Tibial nerve (tissue), 4 donors: ENCODE data around the gene ZNF697. TPM values are rescaled to one million over a fixed set of nuclear protein-coding genes. Genes with fewer than 3 reads are reported as not detected.

ENCODE experiments used
- DNase-seq, 2 donors: peaks; one replicate each; pipeline ENCODE4 v3.0.0-alpha.2; 2019; ENCODE audit warnings: low spot score in 2 of 2
- H3K27ac ChIP-seq, 4 donors: fragments of 200-600 bp; sonication (generic) in 3 of 4; one replicate each; pipeline ENCODE4 v1.5.1; 2017 to 2019; ENCODE audit warnings: mild to moderate bottlenecking in 1 of 4
- H3K27me3 ChIP-seq, 2 donors: fragments of 200-600 bp; sonication (generic) in 1 of 2; one replicate each; pipeline versions ENCODE4 v1.5.1 to v1.6.0; 2017 to 2019
- H3K36me3 ChIP-seq, 3 donors: fragments of 200-600 bp; sonication (generic); one replicate each; pipeline ENCODE4 v1.5.1; 2018 to 2019
- H3K4me1 ChIP-seq, 4 donors: fragments of 200-600 bp; sonication (generic) in 3 of 4; one replicate each; pipeline ENCODE4 v1.5.1; 2017 to 2019
- H3K4me3 ChIP-seq, 4 donors: fragments of 200-600 bp; sonication (generic) in 3 of 4; one replicate each; pipeline ENCODE4 v1.5.1; 2017 to 2019; ENCODE audit warnings: mild to moderate bottlenecking in 1 of 4, moderate library complexity in 1 of 4
- H3K9me3 ChIP-seq, 4 donors: fragments of 200-600 bp; sonication (generic) in 3 of 4; one replicate each; pipeline ENCODE4 v1.5.1; 2017 to 2019
- EP300 ChIP-seq, 2 donors: sonication (generic); formaldehyde crosslinking; IDR thresholded peaks; one replicate each; pipeline ENCODE4 v1.6.1; 2017; ENCODE audit warnings: antibody characterized with exemption in 2 of 2, mild to moderate bottlenecking in 1 of 2
- POLR2A ChIP-seq, 2 donors: fragments of 450-650 bp; IDR thresholded peaks; one replicate each; pipeline ENCODE4 v1.6.1; 2017; ENCODE audit warnings: antibody characterized with exemption in 2 of 2, mild to moderate bottlenecking in 2 of 2, moderate library complexity in 2 of 2
- WGBS, 2 donors: methylation state at CpG; one replicate each; pipeline ENCODE4 v1.1.5; 2018; 5-methylcytosine and 5-hydroxymethylcytosine counted together
- total RNA-seq, 4 donors: library from RNA; depleted of rRNA; stranded (reverse); fragments of >200 nt; gene quantifications; one replicate each; pipeline ENCODE4 v1.1.0, GENCODE V29; 2016
- TF ChIP-seq, protein P1 (sequence below), 5 experiments: fragments of 200-600 bp in 3 of 5; fragments of 450-650 bp in 2 of 5; sonication (generic) in 3 of 5; IDR thresholded peaks; one replicate each; pipeline ENCODE4 v1.5.1; 2016 to 2019; ENCODE audit warnings: antibody characterized with exemption in 5 of 5, mild to moderate bottlenecking in 3 of 5, moderate library complexity in 2 of 5

The ZNF697 gene
- total RNA-seq, 4 donors from 2014 or later = 3.3 to 9.0 (median 4.9) TPM

DNA sequence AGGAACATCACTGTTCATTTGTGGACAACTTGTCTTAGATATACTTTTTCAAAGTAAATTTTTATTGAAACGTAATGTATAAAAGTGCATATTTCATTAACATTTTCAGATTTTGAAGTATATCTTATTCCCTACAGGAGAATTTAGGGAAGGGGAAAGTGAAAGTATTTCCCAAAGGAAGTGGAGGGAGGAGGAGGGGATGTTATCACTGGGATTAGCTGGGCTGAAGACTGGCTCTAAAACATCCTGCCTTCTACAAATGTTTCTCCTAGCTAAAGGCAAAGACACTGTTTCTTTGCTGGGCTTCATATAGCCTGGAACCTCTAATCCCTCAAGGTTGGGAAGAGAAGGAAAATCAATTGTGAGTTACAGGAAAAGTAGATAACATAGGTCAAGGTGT lies 7.1 kb upstream of the ZNF697 start:
- Histone ChIP-seq H3K36me3 (no peaks in the 10 kb centered on the region), H3K4me1 (no peaks in the 10 kb centered on the region), H3K27me3 (no peaks in the 10 kb centered on the region), H3K4me3 (no peak overlapping the region), H3K27ac (no peak overlapping the region), H3K9me3 (no peaks in the 10 kb centered on the region)
- WGBS, 2 donors = 79 to 80% methylated on average over 1 of the region's 1 CpG
- TF ChIP-seq EP300 (IDR thresholded peaks at IDR 0.05) (no peak), POLR2A (IDR thresholded peaks at IDR 0.05) (no peak)
- TF ChIP-seq, protein P1, sequence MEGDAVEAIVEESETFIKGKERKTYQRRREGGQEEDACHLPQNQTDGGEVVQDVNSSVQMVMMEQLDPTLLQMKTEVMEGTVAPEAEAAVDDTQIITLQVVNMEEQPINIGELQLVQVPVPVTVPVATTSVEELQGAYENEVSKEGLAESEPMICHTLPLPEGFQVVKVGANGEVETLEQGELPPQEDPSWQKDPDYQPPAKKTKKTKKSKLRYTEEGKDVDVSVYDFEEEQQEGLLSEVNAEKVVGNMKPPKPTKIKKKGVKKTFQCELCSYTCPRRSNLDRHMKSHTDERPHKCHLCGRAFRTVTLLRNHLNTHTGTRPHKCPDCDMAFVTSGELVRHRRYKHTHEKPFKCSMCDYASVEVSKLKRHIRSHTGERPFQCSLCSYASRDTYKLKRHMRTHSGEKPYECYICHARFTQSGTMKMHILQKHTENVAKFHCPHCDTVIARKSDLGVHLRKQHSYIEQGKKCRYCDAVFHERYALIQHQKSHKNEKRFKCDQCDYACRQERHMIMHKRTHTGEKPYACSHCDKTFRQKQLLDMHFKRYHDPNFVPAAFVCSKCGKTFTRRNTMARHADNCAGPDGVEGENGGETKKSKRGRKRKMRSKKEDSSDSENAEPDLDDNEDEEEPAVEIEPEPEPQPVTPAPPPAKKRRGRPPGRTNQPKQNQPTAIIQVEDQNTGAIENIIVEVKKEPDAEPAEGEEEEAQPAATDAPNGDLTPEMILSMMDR (IDR thresholded peaks at IDR 0.05) = no peak
- DNase-seq = no peak

DNA sequence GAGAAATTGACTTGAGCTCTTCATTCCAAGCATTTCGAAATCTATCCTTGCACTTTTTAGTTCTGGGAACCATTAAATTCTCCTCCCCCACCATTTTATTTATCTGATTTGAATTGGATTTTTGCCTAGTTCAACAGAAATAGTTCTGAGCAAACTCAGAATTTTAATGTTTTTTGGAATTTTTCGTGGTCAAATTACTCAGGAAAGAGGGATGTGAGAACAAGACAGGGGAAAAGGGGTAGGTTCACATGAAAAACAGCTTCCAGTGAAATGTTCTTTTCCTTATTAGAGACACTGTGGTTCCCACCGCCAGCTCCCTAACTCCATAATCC lies 5.7 kb upstream of the ZNF697 start:
- WGBS, 2 donors = 45 to 51% methylated on average over 3 of the region's 3 CpGs
- no peak for DNase-seq
- no peaks in the 10 kb centered on the region for H3K36me3 ChIP-seq
- peak overlapping the region in 1 of 4 donors; percentile 45 for H3K27ac ChIP-seq
- no peak overlapping the region for H3K4me3 ChIP-seq
- no peaks in the 10 kb centered on the region for H3K9me3 ChIP-seq
- H3K4me1 ChIP-seq = peaks cover 0 to 2% (median under 1%) of the 10 kb centered on the region in 4 donors
- TF ChIP-seq, protein P1 (IDR thresholded peaks at IDR 0.05) = no peak
- TF ChIP-seq EP300 (IDR thresholded peaks at IDR 0.05) = peak in 1 of 2 donors; percentile 31
- no peaks in the 10 kb centered on the region for H3K27me3 ChIP-seq

DNA sequence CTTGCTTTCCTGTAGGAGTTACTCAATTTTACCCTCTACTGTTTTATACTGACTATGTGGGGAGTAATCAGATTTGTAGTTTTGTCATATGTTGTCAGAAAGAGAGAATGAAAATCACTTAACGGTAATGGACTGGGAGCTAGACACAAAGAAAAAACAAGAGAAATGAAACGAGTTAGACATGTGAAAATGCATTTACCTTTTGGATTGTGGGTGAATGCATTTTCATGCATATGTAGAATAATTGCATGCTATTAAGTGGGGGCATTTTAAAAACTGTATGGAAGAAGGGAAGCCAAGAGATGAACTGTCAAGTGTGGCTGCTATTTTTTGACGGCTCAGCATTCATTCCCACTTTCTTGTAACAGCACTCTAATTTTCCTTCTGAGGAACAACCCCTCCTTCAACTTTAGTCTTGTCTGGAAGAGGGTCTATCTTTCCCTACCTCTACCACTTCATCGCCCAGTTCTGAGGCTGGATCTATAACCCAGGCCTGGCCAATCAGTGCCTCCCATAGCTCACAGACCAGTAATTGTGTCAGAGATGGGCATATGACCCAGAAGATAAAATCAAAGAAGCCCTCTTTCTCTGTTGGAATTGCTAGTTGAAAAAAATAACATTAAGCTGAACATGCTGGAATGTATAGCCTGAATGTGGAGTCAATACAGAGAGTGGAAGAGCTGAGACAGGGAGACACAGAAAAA lies 5.2 kb upstream of the ZNF697 start:
- Histone ChIP-seq H3K4me3 (no peak overlapping the region), H3K4me1 (peaks cover 0 to 5% (median 2%) of the 10 kb centered on the region in 4 donors), H3K36me3 (no peaks in the 10 kb centered on the region), H3K9me3 (no peaks in the 10 kb centered on the region), H3K27me3 (no peaks in the 10 kb centered on the region), H3K27ac (no peak overlapping the region)
- DNase-seq = no peak
- no peak for TF ChIP-seq POLR2A (IDR thresholded peaks at IDR 0.05)
- no peak for TF ChIP-seq EP300 (IDR thresholded peaks at IDR 0.05)
- TF ChIP-seq, protein P1 (IDR thresholded peaks at IDR 0.05) = no peak
- 75 to 78% methylated on average over 4 of the region's 4 CpGs for WGBS, 2 donors

DNA sequence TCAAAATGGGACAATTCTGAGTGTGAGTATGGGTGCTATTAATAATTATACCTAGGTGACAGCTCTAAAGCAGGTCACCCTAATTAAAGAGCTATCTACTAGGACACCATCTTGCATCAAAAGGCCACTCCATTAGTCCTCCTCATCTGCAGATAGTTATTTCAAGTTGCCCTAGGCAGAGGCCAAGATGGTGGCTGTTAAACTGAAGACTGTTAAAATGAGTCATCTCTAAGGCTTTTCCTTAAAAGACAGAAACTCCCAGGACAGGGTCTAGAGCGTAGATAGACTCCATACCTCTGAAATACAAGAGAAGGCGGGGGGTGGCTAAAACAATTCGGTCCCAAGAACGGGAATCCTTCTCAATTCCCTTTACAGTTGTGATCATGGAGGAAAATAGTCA lies 4.5 kb upstream of the ZNF697 start:
- Histone ChIP-seq H3K4me1 (peaks cover 0 to 5% (median 2%) of the 10 kb centered on the region in 4 donors), H3K9me3 (no peaks in the 10 kb centered on the region), H3K27ac (no peak overlapping the region), H3K27me3 (no peaks in the 10 kb centered on the region), H3K36me3 (no peaks in the 10 kb centered on the region), H3K4me3 (no peak overlapping the region)
- 89 to 92% methylated on average over 4 of the region's 4 CpGs for WGBS, 2 donors
- no peak for TF ChIP-seq EP300 (IDR thresholded peaks at IDR 0.05)
- TF ChIP-seq POLR2A (IDR thresholded peaks at IDR 0.05) = no peak
- TF ChIP-seq, protein P1 (IDR thresholded peaks at IDR 0.05) = no peak
- DNase-seq = no peak

DNA sequence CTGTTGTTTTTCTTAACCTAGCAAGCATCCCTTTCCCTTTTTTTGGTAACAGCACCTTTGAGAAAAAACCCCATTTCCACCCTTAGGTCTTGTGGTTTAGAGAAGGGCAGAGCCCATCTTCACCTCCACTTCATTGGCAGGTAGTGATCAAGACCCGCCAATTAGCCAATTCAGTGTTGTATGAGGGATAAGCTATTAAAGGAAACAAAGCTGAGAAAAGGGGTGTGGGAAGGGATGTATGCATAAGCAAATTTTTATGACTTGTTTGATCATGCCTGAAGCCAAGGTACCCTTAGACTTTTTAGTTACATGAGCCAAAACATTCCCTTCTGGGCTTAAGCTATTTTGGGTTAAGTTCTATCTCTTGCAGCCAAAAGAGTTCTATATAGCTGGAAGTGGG lies 3.6 kb upstream of the ZNF697 start:
- TF ChIP-seq, protein P1 (IDR thresholded peaks at IDR 0.05) = no peak
- TF ChIP-seq POLR2A (IDR thresholded peaks at IDR 0.05) (no peak), EP300 (IDR thresholded peaks at IDR 0.05) (no peak)
- DNase-seq = no peak
- Histone ChIP-seq H3K4me1 (peaks cover 0 to 12% (median 5%) of the 10 kb centered on the region in 4 donors), H3K4me3 (no peak overlapping the region), H3K9me3 (no peaks in the 10 kb centered on the region), H3K36me3 (no peaks in the 10 kb centered on the region), H3K27me3 (no peaks in the 10 kb centered on the region), H3K27ac (no peak overlapping the region)
- WGBS, 2 donors = 97 to 100% methylated on average over 1 of the region's 1 CpG
